ENCODE data around the gene ZNF865. TPM values are rescaled to one million over a fixed set of nuclear protein-coding genes. Genes with fewer than 3 reads are reported as not detected.

Gene ZNF865
- total and polyA plus RNA-seq, 10 donors: 4.8 to 23.3 (median 14.3) TPM

GRCh38 chr19:55640577-55641425, 35.4 kb downstream of the ZNF865 start, which contains the start of gene ZNF580:
ZNF580 (plus strand) TSS chr19:55641002; CDS start chr19:55642509, 1,507 bp downstream.
- Histone ChIP-seq H3K27me3 (replicated peaks in 1 of 7) (peaks cover 0 to 13% (median 0%) of the 10 kb centered on the region in 7 donors), H3K4me3 (peak within 1 kb of the TSS; percentile 61 to 96 (median 78)), H3K36me3 (peaks cover 0 to 24% (median 16%) of the 10 kb centered on the region in 6 donors), H3K27ac (peak within 1 kb of the TSS; percentile 88 to 94 (median 92)), H3K9me3 (no peaks in the 10 kb centered on the region), H3K4me1 (peaks cover 39 to 100% (median 88%) of the 10 kb centered on the region in 6 donors)
- DNase-seq: peak; percentile 92
- intact Hi-C loops (cut with DNase I; ENCODE audit: low total_unique reads): no loop called here
- 1 to 2% (median 1%) methylated on average over 42 to 89 of the region's 89 CpGs for WGBS, 5 donors
- TF ChIP-seq POLR2A (IDR thresholded peaks at IDR 0.05) (peak in 1 of 3 donors; percentile 3), POLR2AphosphoS5 (IDR thresholded peaks at IDR 0.05) (peak; percentile 34 to 70 (median 59)), CTCF (IDR thresholded peaks at IDR 0.05 in 8 of 11, conservative IDR thresholded peaks at IDR 0.05 in 3 of 11) (no peak)

GRCh38 chr19:55641426-55642152, 36.1 kb downstream of the ZNF865 start:
- intact Hi-C loops (cut with DNase I; ENCODE audit: low total_unique reads): no loop called here
- 0 to 2% (median 1%) methylated on average over 25 of the region's 25 CpGs for WGBS, 5 donors
- H3K27me3 ChIP-seq (replicated peaks in 1 of 7): peaks cover 0 to 13% (median 0%) of the 10 kb centered on the region in 7 donors
- no peaks in the 10 kb centered on the region for H3K9me3 ChIP-seq
- H3K4me3 ChIP-seq: peak overlapping the region; percentile 61 to 96 (median 78)
- peaks cover 0 to 28% (median 17%) of the 10 kb centered on the region in 6 donors for H3K36me3 ChIP-seq
- DNase-seq: no peak
- H3K4me1 ChIP-seq: peaks cover 31 to 100% (median 86%) of the 10 kb centered on the region in 6 donors
- no peak for TF ChIP-seq CTCF (IDR thresholded peaks at IDR 0.05 in 8 of 11, conservative IDR thresholded peaks at IDR 0.05 in 3 of 11)
- peak in 1 of 3 donors; percentile 20 for TF ChIP-seq POLR2A (IDR thresholded peaks at IDR 0.05)
- TF ChIP-seq POLR2AphosphoS5 (IDR thresholded peaks at IDR 0.05): peak in 1 of 3 donors; percentile 2
- H3K27ac ChIP-seq: peak overlapping the region; percentile 88 to 94 (median 92)

GRCh38 chr19:55642153-55643002, 36.9 kb downstream of the ZNF865 start:
- H3K36me3 ChIP-seq: peaks cover 0 to 28% (median 17%) of the 10 kb centered on the region in 6 donors
- TF ChIP-seq CTCF (IDR thresholded peaks at IDR 0.05 in 8 of 11, conservative IDR thresholded peaks at IDR 0.05 in 3 of 11) (no peak), POLR2A (IDR thresholded peaks at IDR 0.05) (no peak), POLR2AphosphoS5 (IDR thresholded peaks at IDR 0.05) (peak; percentile 51 to 80 (median 77))
- H3K27ac ChIP-seq: peak overlapping the region; percentile 88 to 94 (median 92)
- peaks cover 34 to 100% (median 86%) of the 10 kb centered on the region in 6 donors for H3K4me1 ChIP-seq
- peaks cover 0 to 13% (median 0%) of the 10 kb centered on the region in 7 donors for H3K27me3 ChIP-seq (replicated peaks in 1 of 7)
- 0 to 4% (median 2%) methylated on average over 10 to 65 of the region's 65 CpGs for WGBS, 5 donors
- peak; percentile 88 for DNase-seq
- no peaks in the 10 kb centered on the region for H3K9me3 ChIP-seq
- intact Hi-C loops (cut with DNase I; ENCODE audit: low total_unique reads): no loop called here
- peak overlapping the region; percentile 61 to 96 (median 78) for H3K4me3 ChIP-seq
